Parathyroid adenoma (tissue), 2 donors: Measurements from ENCODE around the gene VWA1.

ENCODE experiments used
- H2AFZ ChIP-seq: fragments of 300-600 bp; sonication (generic); one replicate; pipeline ENCODE4 v1.7.0; 2017; ENCODE audit warnings: antibody characterized with exemption, mild to moderate bottlenecking
- H3K27ac ChIP-seq: fragments of 300-600 bp; sonication (generic); one replicate; pipeline ENCODE4 v1.7.0; 2017
- H3K27me3 ChIP-seq: fragments of 300-600 bp; sonication (generic); one replicate; pipeline ENCODE4 v1.7.0; 2017; ENCODE audit warnings: low read length; ENCODE audit not compliant: control insufficient read depth, insufficient read depth
- H3K36me3 ChIP-seq: fragments of 300-600 bp; sonication (generic); one replicate; pipeline ENCODE4 v1.7.0; 2017; ENCODE audit warnings: low read length; ENCODE audit not compliant: control insufficient read depth, insufficient read depth
- H3K4me1 ChIP-seq: fragments of 300-600 bp; sonication (generic); one replicate; pipeline ENCODE4 v1.7.0; 2017; ENCODE audit warnings: control low read depth
- H3K4me2 ChIP-seq: fragments of 300-600 bp; sonication (generic); one replicate; pipeline ENCODE4 v1.7.0; 2017; ENCODE audit warnings: low read length
- H3K4me3 ChIP-seq: fragments of 300-600 bp; sonication (generic); one replicate; pipeline ENCODE4 v1.7.0; 2017; ENCODE audit warnings: low read depth, low read length
- H3K79me2 ChIP-seq: fragments of 300-600 bp; sonication (generic); one replicate; pipeline ENCODE4 v1.7.0; 2017; ENCODE audit warnings: control low read depth
- H3K9ac ChIP-seq: fragments of 300-600 bp; sonication (generic); one replicate; pipeline ENCODE4 v1.7.0; 2017; ENCODE audit warnings: mild to moderate bottlenecking
- H3K9me3 ChIP-seq: fragments of 300-600 bp; sonication (generic); one replicate; pipeline ENCODE4 v1.7.0; 2017; ENCODE audit warnings: low read length; ENCODE audit not compliant: control insufficient read depth
- TF ChIP-seq, protein P1 (sequence below): fragments of 300-600 bp; sonication (generic); IDR thresholded peaks from one replicate; pipeline ENCODE4 v1.7.0; 2017; ENCODE audit warnings: antibody characterized with exemption, mild to moderate bottlenecking
- donor health status: primary hyperparathyroidism.

The VWA1 gene

DNA sequence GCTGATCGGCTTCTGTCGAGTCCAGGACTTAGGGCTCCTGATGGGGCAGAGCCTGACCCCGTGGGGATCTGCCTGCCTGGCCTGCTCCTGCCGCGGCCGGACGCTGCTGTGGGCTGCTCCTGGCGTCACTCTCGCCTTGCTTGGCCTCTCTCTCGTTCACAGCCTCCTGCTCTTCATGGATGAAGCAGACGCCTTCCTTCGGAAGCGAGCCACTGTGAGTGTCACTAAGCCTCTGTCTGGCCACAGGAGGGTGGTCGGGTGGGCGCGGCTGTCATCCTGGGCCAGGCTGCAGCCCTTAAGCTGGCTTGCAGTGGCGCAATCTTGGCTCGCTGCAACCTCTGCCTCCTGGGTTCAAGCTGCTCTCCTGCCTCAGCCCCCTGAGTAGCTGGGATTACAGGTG is 52.2 kb downstream of the VWA1 start:
- Histone ChIP-seq H3K27me3 (no peaks in the 10 kb centered on the region), H3K27ac (no peak overlapping the region), H3K36me3 (no peaks in the 10 kb centered on the region), H3K4me3 (no peak overlapping the region), H2AFZ (no peak overlapping the region), H3K79me2 (no peaks in the 10 kb centered on the region), H3K4me2 (no peak overlapping the region), H3K9me3 (no peaks in the 10 kb centered on the region), H3K9ac (no peak overlapping the region), H3K4me1 (no peaks in the 10 kb centered on the region)
- TF ChIP-seq, protein P1, sequence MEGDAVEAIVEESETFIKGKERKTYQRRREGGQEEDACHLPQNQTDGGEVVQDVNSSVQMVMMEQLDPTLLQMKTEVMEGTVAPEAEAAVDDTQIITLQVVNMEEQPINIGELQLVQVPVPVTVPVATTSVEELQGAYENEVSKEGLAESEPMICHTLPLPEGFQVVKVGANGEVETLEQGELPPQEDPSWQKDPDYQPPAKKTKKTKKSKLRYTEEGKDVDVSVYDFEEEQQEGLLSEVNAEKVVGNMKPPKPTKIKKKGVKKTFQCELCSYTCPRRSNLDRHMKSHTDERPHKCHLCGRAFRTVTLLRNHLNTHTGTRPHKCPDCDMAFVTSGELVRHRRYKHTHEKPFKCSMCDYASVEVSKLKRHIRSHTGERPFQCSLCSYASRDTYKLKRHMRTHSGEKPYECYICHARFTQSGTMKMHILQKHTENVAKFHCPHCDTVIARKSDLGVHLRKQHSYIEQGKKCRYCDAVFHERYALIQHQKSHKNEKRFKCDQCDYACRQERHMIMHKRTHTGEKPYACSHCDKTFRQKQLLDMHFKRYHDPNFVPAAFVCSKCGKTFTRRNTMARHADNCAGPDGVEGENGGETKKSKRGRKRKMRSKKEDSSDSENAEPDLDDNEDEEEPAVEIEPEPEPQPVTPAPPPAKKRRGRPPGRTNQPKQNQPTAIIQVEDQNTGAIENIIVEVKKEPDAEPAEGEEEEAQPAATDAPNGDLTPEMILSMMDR = no peak

DNA sequence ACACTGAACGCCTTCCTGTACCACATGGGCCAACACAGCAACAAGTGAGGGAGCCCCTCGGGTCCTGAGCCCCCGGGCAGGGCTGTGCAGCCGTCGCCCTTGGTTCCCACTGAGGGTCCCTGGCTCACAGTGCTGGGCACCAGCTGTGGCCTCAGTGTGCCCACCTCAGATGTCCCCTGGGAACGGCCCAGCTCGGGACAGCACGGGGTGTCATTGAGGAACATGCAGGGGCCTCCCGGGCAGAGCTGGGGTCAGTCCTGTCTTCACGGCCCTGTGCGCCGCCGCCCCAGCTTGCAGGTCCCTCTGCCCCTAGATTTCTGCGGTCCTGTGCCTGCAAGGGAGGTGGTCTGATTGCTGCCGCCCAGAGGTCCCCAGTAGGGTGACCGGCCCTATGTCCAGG is 53.7 kb downstream of the VWA1 start:
- Histone ChIP-seq H3K4me3 (no peak overlapping the region), H3K4me2 (no peak overlapping the region), H2AFZ (no peak overlapping the region), H3K27me3 (no peaks in the 10 kb centered on the region), H3K36me3 (no peaks in the 10 kb centered on the region), H3K9me3 (no peaks in the 10 kb centered on the region), H3K27ac (no peak overlapping the region), H3K79me2 (no peaks in the 10 kb centered on the region), H3K4me1 (no peaks in the 10 kb centered on the region), H3K9ac (no peak overlapping the region)
- TF ChIP-seq, protein P1 = no peak

DNA sequence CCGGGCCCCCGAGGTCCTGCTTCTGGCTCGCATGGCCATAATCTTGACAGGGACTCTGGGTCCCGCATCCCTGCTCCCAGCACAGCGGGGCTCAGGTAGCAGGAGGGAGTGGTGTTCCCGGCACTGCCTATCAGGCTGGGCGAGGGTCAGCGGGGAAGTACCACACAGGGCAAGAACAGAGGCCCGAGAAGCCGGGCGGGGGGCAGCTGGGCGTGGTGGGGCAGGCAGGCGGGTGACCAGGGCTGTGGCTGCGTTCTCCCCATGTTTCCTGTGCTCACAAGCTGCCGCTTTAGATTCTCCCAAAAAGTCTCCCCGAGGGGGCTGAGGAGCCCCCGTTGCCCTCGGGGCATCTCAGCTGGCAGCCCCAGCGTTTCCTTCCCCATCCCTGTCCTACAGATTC is 54.4 kb downstream of the VWA1 start:
- no peaks in the 10 kb centered on the region for H3K9me3 ChIP-seq
- H3K4me2 ChIP-seq = no peak overlapping the region
- H3K4me1 ChIP-seq = no peaks in the 10 kb centered on the region
- H3K27me3 ChIP-seq = no peaks in the 10 kb centered on the region
- no peak overlapping the region for H2AFZ ChIP-seq
- H3K27ac ChIP-seq = no peak overlapping the region
- no peaks in the 10 kb centered on the region for H3K36me3 ChIP-seq
- no peak overlapping the region for H3K4me3 ChIP-seq
- H3K9ac ChIP-seq = no peak overlapping the region
- no peaks in the 10 kb centered on the region for H3K79me2 ChIP-seq
- TF ChIP-seq, protein P1 = no peak

DNA sequence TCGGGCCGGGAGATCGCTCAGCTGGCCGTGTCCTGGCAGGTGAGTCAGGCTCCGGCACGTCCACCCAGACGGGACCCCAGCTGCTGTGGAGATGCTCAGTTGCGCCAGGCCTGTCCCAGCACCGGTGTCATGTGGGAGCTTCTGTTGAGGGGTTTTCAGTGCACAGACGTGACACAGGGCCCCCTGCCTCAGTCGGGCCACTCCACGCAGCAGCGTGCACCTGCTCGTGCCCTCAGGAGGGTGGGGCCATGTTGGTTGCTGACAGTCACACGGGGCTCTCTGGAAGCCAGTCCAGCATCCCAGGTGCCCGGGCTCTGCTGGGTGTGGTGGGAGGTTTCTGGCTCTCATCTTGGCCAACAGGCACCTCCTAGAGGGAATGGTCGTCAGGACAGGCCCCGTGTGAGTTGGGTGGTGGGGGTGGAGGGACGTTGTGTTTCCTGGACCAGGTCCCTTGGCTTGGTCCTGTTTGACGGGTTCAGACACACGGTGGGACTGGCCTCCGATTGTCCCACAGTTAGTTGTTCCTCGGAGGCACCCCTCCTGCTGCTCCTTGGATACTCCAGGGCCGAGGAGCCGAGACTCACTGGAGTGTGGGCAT is 55.2 kb downstream of the VWA1 start:
- no peaks in the 10 kb centered on the region for H3K27me3 ChIP-seq
- no peaks in the 10 kb centered on the region for H3K36me3 ChIP-seq
- H3K9me3 ChIP-seq = no peaks in the 10 kb centered on the region
- H3K79me2 ChIP-seq = no peaks in the 10 kb centered on the region
- no peak overlapping the region for H2AFZ ChIP-seq
- no peak overlapping the region for H3K27ac ChIP-seq
- H3K4me1 ChIP-seq = no peaks in the 10 kb centered on the region
- no peak overlapping the region for H3K4me2 ChIP-seq
- TF ChIP-seq, protein P1 = no peak
- H3K9ac ChIP-seq = no peak overlapping the region
- H3K4me3 ChIP-seq = no peak overlapping the region

DNA sequence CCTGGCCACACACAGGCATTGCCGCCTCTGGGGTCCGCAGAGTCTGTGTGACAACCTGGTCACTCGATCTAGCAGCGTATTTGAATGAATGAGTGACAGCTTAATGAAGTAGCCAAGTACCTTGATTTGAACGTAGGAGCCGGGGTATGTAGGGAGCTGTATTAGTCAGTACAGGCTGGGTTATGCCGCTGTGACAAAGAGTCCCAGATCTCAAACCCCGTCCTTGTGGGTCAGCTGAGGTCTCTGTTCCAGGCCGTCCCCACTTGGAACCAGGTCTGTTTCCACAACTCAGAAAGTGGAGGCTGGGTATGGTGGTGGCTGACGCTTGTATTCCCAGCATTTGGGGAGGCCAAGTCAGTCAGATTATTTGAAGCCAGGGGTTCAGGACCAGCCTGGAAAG is 56.1 kb downstream of the VWA1 start:
- no peak overlapping the region for H2AFZ ChIP-seq
- H3K27me3 ChIP-seq = no peaks in the 10 kb centered on the region
- H3K4me1 ChIP-seq = no peaks in the 10 kb centered on the region
- H3K4me3 ChIP-seq = no peak overlapping the region
- no peaks in the 10 kb centered on the region for H3K9me3 ChIP-seq
- H3K4me2 ChIP-seq = no peak overlapping the region
- H3K79me2 ChIP-seq = no peaks in the 10 kb centered on the region
- H3K27ac ChIP-seq = no peak overlapping the region
- TF ChIP-seq, protein P1 = no peak
- H3K9ac ChIP-seq = no peak overlapping the region
- no peaks in the 10 kb centered on the region for H3K36me3 ChIP-seq
